A549 (cell line): ENCODE results near the gene NDC1.

Experiments
- EP300 ChIP-seq, 2 experiments: fragments of >200 bp; sonication (Bioruptor Twin); formaldehyde crosslinking; IDR thresholded peaks; 2 replicates in 1 of 2; 3 replicates in 1 of 2; pipeline ENCODE4 v1.6.1; 2016 to 2017
- FOXS1 ChIP-seq: fragments of 250-450 bp; sonication (Bioruptor Pico); IDR thresholded peaks from 2 replicates; pipeline ENCODE4 v1.5.0; 2020; ENCODE audit warnings: mild to moderate bottlenecking, moderate library complexity
- HDAC2 ChIP-seq: fragments of 200-600 bp; sonication (generic); IDR thresholded peaks from 2 replicates; pipeline ENCODE4 v1.6.1; 2016
- MYC ChIP-seq: IDR thresholded peaks from 2 replicates; pipeline ENCODE4 v1.6.1; 2012; ENCODE audit warnings: mild to moderate bottlenecking, inconsistent platforms, low read length, improper control_type of control experiment, borderline replicate concordance
- NPAS2 ChIP-seq: fragments of 250-450 bp; sonication (Bioruptor Pico); IDR thresholded peaks from 2 replicates; pipeline ENCODE4 v1.8.0; 2022; ENCODE audit warnings: mild to moderate bottlenecking, moderate library complexity, borderline replicate concordance
- POLR2A ChIP-seq: IDR thresholded peaks from 2 replicates; pipeline ENCODE4 v1.6.1; 2012; ENCODE audit warnings: mild to moderate bottlenecking, low read length
- TF ChIP-seq, protein P1 (sequence below): fragments of >200 bp; sonication (Bioruptor Twin); formaldehyde crosslinking; IDR thresholded peaks from 3 replicates; pipeline ENCODE4 v1.5.1; 2016

DNA sequence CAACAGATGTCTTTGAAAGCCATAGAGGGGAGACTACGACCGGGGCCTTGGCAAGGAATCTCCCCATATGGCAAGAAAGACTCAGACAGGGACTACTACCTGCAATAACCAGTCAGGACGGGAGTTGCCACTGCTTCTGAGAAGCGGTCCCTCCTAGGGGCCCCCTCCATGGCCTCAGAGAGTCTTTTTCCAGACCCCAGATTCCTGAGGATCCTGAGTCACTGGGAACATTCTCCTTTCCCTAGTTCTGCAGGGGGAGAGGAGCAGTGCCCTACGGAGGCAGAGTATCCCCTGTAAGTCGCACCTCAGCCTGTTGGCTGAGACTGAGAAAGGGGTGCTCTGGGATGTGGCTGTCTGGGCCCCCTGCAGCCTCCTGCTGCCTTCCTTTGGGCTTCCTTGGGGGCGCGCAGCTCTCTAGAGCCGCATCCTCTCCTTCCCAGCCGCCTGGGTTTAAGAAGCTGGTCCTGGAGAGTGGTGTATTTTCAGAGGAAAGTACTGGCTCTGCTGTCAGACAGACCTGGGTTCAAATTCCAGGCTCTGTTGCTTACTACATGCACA, 107.0 kb downstream of the NDC1 start:
- TF ChIP-seq FOXS1 (CRISPR knock-in tag), result no peak
- no peak for TF ChIP-seq POLR2A
- TF ChIP-seq, protein P1, sequence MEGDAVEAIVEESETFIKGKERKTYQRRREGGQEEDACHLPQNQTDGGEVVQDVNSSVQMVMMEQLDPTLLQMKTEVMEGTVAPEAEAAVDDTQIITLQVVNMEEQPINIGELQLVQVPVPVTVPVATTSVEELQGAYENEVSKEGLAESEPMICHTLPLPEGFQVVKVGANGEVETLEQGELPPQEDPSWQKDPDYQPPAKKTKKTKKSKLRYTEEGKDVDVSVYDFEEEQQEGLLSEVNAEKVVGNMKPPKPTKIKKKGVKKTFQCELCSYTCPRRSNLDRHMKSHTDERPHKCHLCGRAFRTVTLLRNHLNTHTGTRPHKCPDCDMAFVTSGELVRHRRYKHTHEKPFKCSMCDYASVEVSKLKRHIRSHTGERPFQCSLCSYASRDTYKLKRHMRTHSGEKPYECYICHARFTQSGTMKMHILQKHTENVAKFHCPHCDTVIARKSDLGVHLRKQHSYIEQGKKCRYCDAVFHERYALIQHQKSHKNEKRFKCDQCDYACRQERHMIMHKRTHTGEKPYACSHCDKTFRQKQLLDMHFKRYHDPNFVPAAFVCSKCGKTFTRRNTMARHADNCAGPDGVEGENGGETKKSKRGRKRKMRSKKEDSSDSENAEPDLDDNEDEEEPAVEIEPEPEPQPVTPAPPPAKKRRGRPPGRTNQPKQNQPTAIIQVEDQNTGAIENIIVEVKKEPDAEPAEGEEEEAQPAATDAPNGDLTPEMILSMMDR, result no peak
- no peak for TF ChIP-seq EP300 (IDR thresholded peaks at IDR 0.05)
- no peak for TF ChIP-seq NPAS2
- TF ChIP-seq HDAC2, result no peak
- TF ChIP-seq MYC, result no peak
